Thoracic aorta (tissue), 2 donors: Measurements from ENCODE around the gene NRL. TPM values are rescaled to one million over a fixed set of nuclear protein-coding genes. Genes with fewer than 3 reads are reported as not detected.
"Not testable (repeated sequence)": the region's sequence is repeated elsewhere in the genome, so short reads cannot be mapped to it uniquely, and the experiment has no call there.

Experiments
- ATAC-seq: fragments of 150-250 bp; one replicate; pipeline ENCODE4 v1.8.0; 2017; ENCODE audit warnings: low read depth; ENCODE audit not compliant: insufficient number of reproducible peaks, low FRiP score
- DNase-seq: peaks from one replicate; pipeline ENCODE4 v3.0.0-alpha.2; 2020; ENCODE audit warnings: low spot score
- H3K27ac ChIP-seq, 2 donors: fragments of 200-600 bp; sonication (generic); 1 replicate in 1 of 2; 2 replicates in 1 of 2; pipeline ENCODE4 v1.5.1; 2016; ENCODE audit warnings: mild to moderate bottlenecking in 2 of 2, moderate library complexity in 2 of 2
- H3K27me3 ChIP-seq: fragments of 200-600 bp; sonication (generic); replicated peaks from 2 replicates; pipeline ENCODE4 v1.6.0; 2016; ENCODE audit warnings: mild to moderate bottlenecking; ENCODE audit not compliant: insufficient read depth
- H3K36me3 ChIP-seq: fragments of 200-600 bp; sonication (generic); one replicate; pipeline ENCODE4 v1.5.1; 2016
- H3K4me1 ChIP-seq, 2 donors: fragments of 200-600 bp; sonication (generic); 1 replicate in 1 of 2; 2 replicates in 1 of 2; pipeline versions ENCODE4 v1.5.1 to v1.6.0; 2016; ENCODE audit warnings: low read depth in 2 of 2, mild to moderate bottlenecking in 1 of 2; ENCODE audit not compliant: control insufficient read depth in 1 of 2
- H3K4me3 ChIP-seq: fragments of 200-600 bp; sonication (generic); 2 replicates; pipeline ENCODE4 v1.5.1; 2016; ENCODE audit warnings: mild to moderate bottlenecking
- H3K9me3 ChIP-seq: fragments of 200-600 bp; sonication (generic); 2 replicates; pipeline ENCODE4 v1.5.1; 2016
- CTCF ChIP-seq: fragments of 200-600 bp; sonication (generic); IDR thresholded peaks from one replicate; pipeline ENCODE4 v1.5.1; 2019; ENCODE audit warnings: antibody characterized with exemption
- total RNA-seq, 2 donors: library from RNA; depleted of rRNA; stranded (reverse); fragments of >200 nt; gene quantifications; one replicate each; pipeline versions ENCODE4 v1.1.0 to v1.2.3, GENCODE V29; 2016

Gene NRL
- total RNA-seq, 2 donors from 2014 or later: 0.92 to 6.1 TPM

- ATAC-seq (no peak), DNase-seq (no peak)
- no peaks in the 10 kb centered on the region for H3K9me3 ChIP-seq
- no peaks in the 10 kb centered on the region for H3K27me3 ChIP-seq
- H3K27ac ChIP-seq: no peak overlapping the region
- no peak for TF ChIP-seq CTCF
- H3K36me3 ChIP-seq: no peaks in the 10 kb centered on the region
- H3K4me3 ChIP-seq: peak overlapping the region; percentile 88
- peaks cover 8 to 14% of the 10 kb centered on the region in 2 donors for H3K4me1 ChIP-seq
Measured at GRCh38 chr14:24052656-24053547, 61.8 kb downstream of the NRL start.

GRCh38 chr14:24051789-24052655 is 62.7 kb downstream of the NRL start, which contains the start of gene CARMIL3:
CARMIL3 (plus strand) TSS chr14:24052009; CDS start chr14:24052154, 145 bp downstream.
- no peak within 1 kb of the TSS for H3K27ac ChIP-seq
- H3K27me3 ChIP-seq: no peaks in the 10 kb centered on the region
- no peak for TF ChIP-seq CTCF
- no peak for DNase-seq
- no peaks in the 10 kb centered on the region for H3K9me3 ChIP-seq
- H3K36me3 ChIP-seq: no peaks in the 10 kb centered on the region
- ATAC-seq: no peak
- peaks cover 8 to 14% of the 10 kb centered on the region in 2 donors for H3K4me1 ChIP-seq
- H3K4me3 ChIP-seq: peak within 1 kb of the TSS; percentile 88

GRCh38 chr14:24051176-24051788 is 63.5 kb downstream of the NRL start:
- H3K27ac ChIP-seq: no peak overlapping the region
- H3K9me3 ChIP-seq: no peaks in the 10 kb centered on the region
- peak overlapping the region; percentile 88 for H3K4me3 ChIP-seq
- no peak for TF ChIP-seq CTCF
- H3K4me1 ChIP-seq: peaks cover 8 to 14% of the 10 kb centered on the region in 2 donors
- no peak for DNase-seq
- no peaks in the 10 kb centered on the region for H3K36me3 ChIP-seq
- no peaks in the 10 kb centered on the region for H3K27me3 ChIP-seq
- ATAC-seq: no peak

- ATAC-seq, H3K9me3 ChIP-seq, H3K36me3 ChIP-seq, DNase-seq, H3K27ac ChIP-seq, H3K27me3 ChIP-seq, H3K4me3 ChIP-seq: not testable (repeated sequence)
- peaks cover 8 to 14% of the 10 kb centered on the region in 2 donors for H3K4me1 ChIP-seq
Measured at GRCh38 chr14:24050753-24051152, 64.0 kb downstream of the NRL start.

GRCh38 chr14:24049002-24049401 is 65.7 kb downstream of the NRL start:
- not testable (repeated sequence) for DNase-seq, ATAC-seq, H3K36me3 ChIP-seq, H3K27me3 ChIP-seq, H3K27ac ChIP-seq, H3K9me3 ChIP-seq, H3K4me3 ChIP-seq
- H3K4me1 ChIP-seq: peaks cover 8 to 14% of the 10 kb centered on the region in 2 donors
